SK-N-SH treated with all-trans-retinoic acid at 6 μM for 48 hours (cell line): ENCODE results near the gene LRRN4CL.

ENCODE experiments used
- ATAC-seq: fragments of 200-7000 bp; cut with Tn5 transposase; 3 replicates; pipeline ENCODE4 v1.9.1; 2020; ENCODE audit warnings: mild to moderate bottlenecking, moderate library complexity
- ARNTL ChIP-seq: fragments of 450-650 bp; formaldehyde crosslinking; IDR thresholded peaks from 2 replicates; pipeline ENCODE4 v1.5.0; 2020; ENCODE audit warnings: low read depth, mild to moderate bottlenecking, moderate library complexity, borderline replicate concordance
- BACH2 ChIP-seq: fragments of 250-450 bp; sonication (Bioruptor Pico); IDR thresholded peaks from 2 replicates; pipeline ENCODE4 v1.9.0; 2021; ENCODE audit warnings: mild to moderate bottlenecking, borderline replicate concordance
- CSDC2 ChIP-seq: fragments of 250-450 bp; sonication (Bioruptor Pico); IDR thresholded peaks from 2 replicates; pipeline ENCODE4 v1.5.0; 2020; ENCODE audit warnings: mild to moderate bottlenecking, moderate library complexity
- CSRNP3 ChIP-seq: fragments of 250-450 bp; sonication (Bioruptor Pico); IDR thresholded peaks from 2 replicates; pipeline ENCODE4 v1.5.1; 2021; ENCODE audit warnings: mild to moderate bottlenecking, moderate library complexity
- ESRRG ChIP-seq: fragments of 250-450 bp; sonication (Bioruptor Pico); IDR thresholded peaks from 2 replicates; pipeline ENCODE4 v1.6.1; 2021; ENCODE audit warnings: mild to moderate bottlenecking
- GLIS3 ChIP-seq: fragments of 250-450 bp; sonication (Bioruptor Pico); IDR thresholded peaks from 2 replicates; pipeline ENCODE4 v1.5.0; 2020; ENCODE audit warnings: mild to moderate bottlenecking, moderate library complexity
- ISL1 ChIP-seq: fragments of 250-450 bp; sonication (Bioruptor Pico); IDR thresholded peaks from 2 replicates; pipeline ENCODE4 v2.1.2; 2022; ENCODE audit warnings: mild to moderate bottlenecking, moderate library complexity
- OSR1 ChIP-seq: fragments of 250-450 bp; sonication (Bioruptor Pico); IDR thresholded peaks from 2 replicates; pipeline ENCODE4 v1.8.0; 2022; ENCODE audit warnings: moderate library complexity, mild to moderate bottlenecking, inconsistent platforms
- PATZ1 ChIP-seq: fragments of 250-450 bp; sonication (Bioruptor Pico); IDR thresholded peaks from 2 replicates; pipeline ENCODE4 v1.8.0; 2020; ENCODE audit warnings: mild to moderate bottlenecking, moderate library complexity, borderline replicate concordance
- PPARA ChIP-seq: fragments of 250-450 bp; sonication (Bioruptor Pico); IDR thresholded peaks from 2 replicates; pipeline ENCODE4 v1.5.0; 2020; ENCODE audit warnings: mild to moderate bottlenecking, borderline replicate concordance
- RARB ChIP-seq: fragments of 250-450 bp; sonication (Bioruptor Pico); IDR thresholded peaks from 2 replicates; pipeline ENCODE4 v1.8.0; 2021; ENCODE audit warnings: mild to moderate bottlenecking, moderate library complexity
- SNAI2 ChIP-seq: fragments of 250-450 bp; sonication (Bioruptor Pico); IDR thresholded peaks from 2 replicates; pipeline ENCODE4 v1.5.0; 2020; ENCODE audit warnings: mild to moderate bottlenecking, moderate library complexity
- TCF4 ChIP-seq: fragments of 250-450 bp; sonication (Bioruptor Pico); IDR thresholded peaks from 2 replicates; pipeline ENCODE4 v1.8.0; 2021; ENCODE audit warnings: mild to moderate bottlenecking, moderate library complexity, borderline replicate concordance
- TOX ChIP-seq: fragments of 250-450 bp; sonication (Bioruptor Pico); IDR thresholded peaks from 2 replicates; pipeline ENCODE4 v1.8.0; 2021; ENCODE audit warnings: mild to moderate bottlenecking, moderate library complexity, borderline replicate concordance
- ZC3H10 ChIP-seq: fragments of 250-450 bp; sonication (Bioruptor Pico); IDR thresholded peaks from 2 replicates; pipeline ENCODE4 v1.5.1; 2021; ENCODE audit warnings: mild to moderate bottlenecking, moderate library complexity
- ZFP3 ChIP-seq: fragments of 250-450 bp; sonication (Bioruptor Pico); IDR thresholded peaks from 2 replicates; pipeline ENCODE4 v1.5.0; 2020; ENCODE audit warnings: mild to moderate bottlenecking, moderate library complexity
- ZNF565 ChIP-seq: fragments of 450-650 bp; formaldehyde crosslinking; conservative IDR thresholded peaks from 2 replicates; pipeline ENCODE4 v1.5.0; 2020; ENCODE audit warnings: low read depth, mild to moderate bottlenecking, moderate library complexity
- ZNF8 ChIP-seq: fragments of 450-650 bp; formaldehyde crosslinking; IDR thresholded peaks from 2 replicates; pipeline ENCODE4 v1.5.0; 2020; ENCODE audit warnings: mild to moderate bottlenecking, moderate library complexity
- TF ChIP-seq, protein P1 (sequence below): fragments of 250-450 bp; sonication (Bioruptor Pico); IDR thresholded peaks from 2 replicates; pipeline ENCODE4 v1.8.0; 2021; ENCODE audit warnings: low read depth, mild to moderate bottlenecking, moderate library complexity, borderline replicate concordance
- TF ChIP-seq, protein P2 (sequence below): fragments of 250-450 bp; sonication (Bioruptor Pico); IDR thresholded peaks from 2 replicates; pipeline ENCODE4 v1.5.1; 2020; ENCODE audit warnings: low read depth, mild to moderate bottlenecking, moderate library complexity

Gene LRRN4CL

DNA sequence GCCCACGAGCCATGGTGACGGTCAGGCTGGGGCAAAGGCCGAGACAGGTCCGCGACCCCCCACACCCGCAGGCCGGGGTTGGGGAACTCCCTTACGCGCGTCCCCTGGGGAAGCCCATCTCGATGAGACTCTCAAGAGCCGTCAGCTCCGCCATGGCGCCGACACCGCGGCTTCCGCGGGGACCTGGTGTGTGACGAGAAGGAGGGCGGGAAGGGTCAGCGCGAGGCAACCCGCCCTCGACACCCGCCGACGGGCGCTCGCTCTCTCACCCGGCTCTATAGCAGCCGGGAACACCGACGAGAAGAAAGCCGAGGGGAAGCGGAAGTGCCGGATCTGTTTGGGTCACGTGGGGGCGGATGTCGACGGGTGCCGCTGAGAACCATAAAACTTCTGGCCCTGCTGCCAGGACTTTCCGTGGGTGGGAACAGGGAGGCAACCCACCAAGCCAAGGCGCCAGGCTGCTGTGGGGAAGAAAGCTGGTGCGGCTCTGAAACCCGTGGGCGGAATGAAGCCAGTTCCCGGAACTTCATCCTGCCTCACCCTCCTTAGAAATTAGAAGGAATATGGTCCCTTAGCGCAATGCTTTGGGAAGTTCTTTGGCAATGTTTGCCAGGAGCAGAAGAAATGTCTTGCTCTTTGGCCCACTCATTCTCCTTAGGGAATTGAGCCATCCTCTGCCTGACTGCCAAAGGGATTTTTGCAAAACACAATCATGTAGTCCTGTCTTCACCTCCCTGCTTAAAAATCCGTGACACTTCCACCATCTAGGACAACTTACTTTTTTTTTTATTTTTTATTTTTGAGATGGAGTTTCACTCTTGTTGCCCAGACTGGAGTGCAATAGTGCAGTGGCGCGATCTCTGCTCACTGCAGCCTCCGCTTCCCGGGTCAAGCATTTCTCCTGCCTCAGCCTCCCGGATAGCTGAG, 10.3 kb downstream of the LRRN4CL start, which contains the start of gene UBXN1 (continued):
- no peak for TF ChIP-seq BACH2 (CRISPR knock-in tag)
- TF ChIP-seq OSR1 (CRISPR knock-in tag), result no peak
- TF ChIP-seq RARB (CRISPR knock-in tag), result no peak
- no peak for TF ChIP-seq ZFP3 (CRISPR knock-in tag)
- no peak for TF ChIP-seq ZNF565 (CRISPR knock-in tag)
- TF ChIP-seq, protein P1, sequence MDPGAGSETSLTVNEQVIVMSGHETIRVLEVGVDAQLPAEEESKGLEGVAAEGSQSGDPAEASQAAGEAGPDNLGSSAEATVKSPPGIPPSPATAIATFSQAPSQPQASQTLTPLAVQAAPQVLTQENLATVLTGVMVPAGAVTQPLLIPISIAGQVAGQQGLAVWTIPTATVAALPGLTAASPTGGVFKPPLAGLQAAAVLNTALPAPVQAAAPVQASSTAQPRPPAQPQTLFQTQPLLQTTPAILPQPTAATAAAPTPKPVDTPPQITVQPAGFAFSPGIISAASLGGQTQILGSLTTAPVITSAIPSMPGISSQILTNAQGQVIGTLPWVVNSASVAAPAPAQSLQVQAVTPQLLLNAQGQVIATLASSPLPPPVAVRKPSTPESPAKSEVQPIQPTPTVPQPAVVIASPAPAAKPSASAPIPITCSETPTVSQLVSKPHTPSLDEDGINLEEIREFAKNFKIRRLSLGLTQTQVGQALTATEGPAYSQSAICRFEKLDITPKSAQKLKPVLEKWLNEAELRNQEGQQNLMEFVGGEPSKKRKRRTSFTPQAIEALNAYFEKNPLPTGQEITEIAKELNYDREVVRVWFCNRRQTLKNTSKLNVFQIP, result no peak
- TF ChIP-seq SNAI2 (CRISPR knock-in tag), result no peak
- no peak for TF ChIP-seq GLIS3 (CRISPR knock-in tag)
- no peak for TF ChIP-seq TCF4 (CRISPR knock-in tag)

- TF ChIP-seq PPARA (CRISPR knock-in tag), result no peak
- TF ChIP-seq ZC3H10, result no peak
- TF ChIP-seq ISL1, result no peak
- no peak for TF ChIP-seq PATZ1 (CRISPR knock-in tag)
- TF ChIP-seq ZNF8, result no peak
- TF ChIP-seq ZFP3 (CRISPR knock-in tag), result no peak
- no peak for TF ChIP-seq RARB (CRISPR knock-in tag)
- no peak for TF ChIP-seq TOX (CRISPR knock-in tag)
- TF ChIP-seq OSR1 (CRISPR knock-in tag), result no peak
- no peak for TF ChIP-seq TCF4 (CRISPR knock-in tag)
- no peak for TF ChIP-seq ZNF565 (CRISPR knock-in tag)
- ATAC-seq, result peak; percentile 10
Observed at GRCh38 chr11:62678433-62678769, 10.9 kb downstream of the LRRN4CL start.

GRCh38 chr11:62677714-62678113, 11.6 kb downstream of the LRRN4CL start:
- ATAC-seq, result no peak

More at GRCh38 chr11:62677714-62678113, 11.6 kb downstream of the LRRN4CL start:
- no peak for TF ChIP-seq ISL1
- TF ChIP-seq TOX (CRISPR knock-in tag), result no peak
- TF ChIP-seq ARNTL, result no peak
- TF ChIP-seq ZNF565 (CRISPR knock-in tag), result no peak
- no peak for TF ChIP-seq GLIS3 (CRISPR knock-in tag)
- TF ChIP-seq, protein P2, sequence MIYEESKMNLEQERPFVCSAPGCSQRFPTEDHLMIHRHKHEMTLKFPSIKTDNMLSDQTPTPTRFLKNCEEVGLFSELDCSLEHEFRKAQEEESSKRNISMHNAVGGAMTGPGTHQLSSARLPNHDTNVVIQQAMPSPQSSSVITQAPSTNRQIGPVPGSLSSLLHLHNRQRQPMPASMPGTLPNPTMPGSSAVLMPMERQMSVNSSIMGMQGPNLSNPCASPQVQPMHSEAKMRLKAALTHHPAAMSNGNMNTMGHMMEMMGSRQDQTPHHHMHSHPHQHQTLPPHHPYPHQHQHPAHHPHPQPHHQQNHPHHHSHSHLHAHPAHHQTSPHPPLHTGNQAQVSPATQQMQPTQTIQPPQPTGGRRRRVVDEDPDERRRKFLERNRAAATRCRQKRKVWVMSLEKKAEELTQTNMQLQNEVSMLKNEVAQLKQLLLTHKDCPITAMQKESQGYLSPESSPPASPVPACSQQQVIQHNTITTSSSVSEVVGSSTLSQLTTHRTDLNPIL, result no peak
- no peak for TF ChIP-seq ZNF8
- no peak for TF ChIP-seq CSRNP3
- TF ChIP-seq OSR1 (CRISPR knock-in tag), result no peak
- TF ChIP-seq ZC3H10, result no peak
- no peak for TF ChIP-seq TCF4 (CRISPR knock-in tag)
- TF ChIP-seq RARB (CRISPR knock-in tag), result no peak
- no peak for TF ChIP-seq PPARA (CRISPR knock-in tag)
- TF ChIP-seq ZFP3 (CRISPR knock-in tag), result no peak
- TF ChIP-seq PATZ1 (CRISPR knock-in tag), result no peak
- no peak for TF ChIP-seq CSDC2 (CRISPR knock-in tag)
- TF ChIP-seq BACH2 (CRISPR knock-in tag), result no peak
- no peak for TF ChIP-seq ESRRG (CRISPR knock-in tag)
- TF ChIP-seq, all 23 proteins: peak for 0
